ENCODE results near the gene ARX. TPM values are rescaled to one million over a fixed set of nuclear protein-coding genes. Genes with fewer than 3 reads are reported as not detected.

The ARX gene
- total RNA-seq, 4 donors from 2014 or later: 2.3 to 5.1 (median 3.5) TPM

DNA sequence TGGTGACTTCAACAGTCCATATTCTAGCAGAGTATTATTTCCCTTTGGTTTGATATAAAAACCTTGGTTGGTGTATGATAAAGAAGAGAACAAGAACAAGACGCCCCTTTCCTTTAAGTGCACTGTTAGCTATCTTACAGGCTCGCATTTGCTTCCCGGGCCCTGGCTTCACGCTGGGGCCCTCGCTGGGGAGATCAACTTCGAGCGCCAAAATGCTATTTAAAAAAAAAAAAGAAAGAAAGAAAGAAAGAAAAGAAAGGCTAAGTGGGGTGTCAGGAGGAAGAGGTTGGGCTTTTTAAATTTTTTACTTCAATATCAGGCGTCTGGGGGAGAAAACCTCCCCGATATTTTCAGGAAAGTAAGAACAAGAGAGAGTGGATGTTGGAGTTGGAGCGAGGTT is 11.7 kb downstream of the ARX start:
- in situ Hi-C loops (cut with MboI; ENCODE audit: low sequenced_read_pairs in 4 of 4): loop anchor here in 2 of 4 donors (25.0 kb wide), 1 partner anchor 167 kb away; no protein-coding TSS in a partner anchor
- TF ChIP-seq CTCF (IDR thresholded peaks at IDR 0.05 in 4 of 5, conservative IDR thresholded peaks at IDR 0.05 in 1 of 5) (no peak), POLR2A (IDR thresholded peaks at IDR 0.05) (no peak)
- Histone ChIP-seq H3K4me3 (no peak overlapping the region), H3K4me1 (no peaks in the 10 kb centered on the region), H3K27ac (peak overlapping the region in 3 of 4 donors; percentile 70 to 78 (median 76)), H3K9me3 (no peaks in the 10 kb centered on the region), H3K27me3 (peaks cover 0 to 19% (median 11%) of the 10 kb centered on the region in 3 donors), H3K36me3 (no peaks in the 10 kb centered on the region)
- intact Hi-C loops (cut with DNase I; ENCODE audit: low total_unique reads): no loop called here
- no peak for DNase-seq
- no peak for ATAC-seq

GRCh38 chrX:25003066-25003849 is 12.5 kb downstream of the ARX start:
- intact Hi-C loops (cut with DNase I; ENCODE audit: low total_unique reads): no loop called here
- in situ Hi-C loops (cut with MboI; ENCODE audit: low sequenced_read_pairs in 4 of 4): loop anchor here in 2 of 4 donors (25.0 kb wide), 1 partner anchor 166 kb away; no protein-coding TSS in a partner anchor
- H3K9me3 ChIP-seq: no peaks in the 10 kb centered on the region
- H3K4me1 ChIP-seq: no peaks in the 10 kb centered on the region
- peaks cover 0 to 19% (median 11%) of the 10 kb centered on the region in 3 donors for H3K27me3 ChIP-seq
- no peak for DNase-seq
- ATAC-seq: no peak
- H3K4me3 ChIP-seq: peak overlapping the region in 1 of 4 donors; percentile 27
- TF ChIP-seq POLR2A (IDR thresholded peaks at IDR 0.05) (no peak), CTCF (IDR thresholded peaks at IDR 0.05 in 4 of 5, conservative IDR thresholded peaks at IDR 0.05 in 1 of 5) (no peak)
- no peaks in the 10 kb centered on the region for H3K36me3 ChIP-seq
- H3K27ac ChIP-seq: peak overlapping the region in 2 of 4 donors; percentile 70 to 78

DNA sequence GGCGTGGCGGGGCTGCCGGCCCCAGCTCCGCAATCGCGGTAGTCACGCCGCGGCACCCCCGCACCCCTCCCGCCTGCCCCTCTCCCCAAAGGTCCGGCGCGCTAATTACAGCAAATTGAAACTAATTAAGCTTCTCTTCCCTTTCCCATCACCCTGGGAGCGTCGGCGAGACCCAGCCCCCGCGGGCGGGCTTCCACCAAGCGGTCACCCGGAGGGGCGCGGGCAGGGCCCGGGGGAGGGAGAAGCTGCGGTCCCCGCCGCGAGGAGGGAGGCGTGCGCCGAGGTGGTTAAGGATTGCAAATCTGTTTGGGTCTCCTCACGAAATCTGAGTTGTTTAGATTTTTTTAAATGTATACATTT is 13.1 kb downstream of the ARX start:
- H3K4me3 ChIP-seq: peak overlapping the region in 1 of 4 donors; percentile 27
- no peak overlapping the region for H3K27ac ChIP-seq
- no peak for DNase-seq
- peaks cover 0 to 19% (median 11%) of the 10 kb centered on the region in 3 donors for H3K27me3 ChIP-seq
- no peaks in the 10 kb centered on the region for H3K9me3 ChIP-seq
- TF ChIP-seq POLR2A (IDR thresholded peaks at IDR 0.05) (no peak), CTCF (IDR thresholded peaks at IDR 0.05 in 4 of 5, conservative IDR thresholded peaks at IDR 0.05 in 1 of 5) (no peak)
- intact Hi-C loops (cut with DNase I; ENCODE audit: low total_unique reads) (no loop called here), in situ Hi-C loops (cut with MboI; ENCODE audit: low sequenced_read_pairs in 4 of 4) (loop anchor here in 2 of 4 donors (25.0 kb wide), 1 partner anchor 165 kb away; no protein-coding TSS in a partner anchor)
- ATAC-seq: no peak
- no peaks in the 10 kb centered on the region for H3K4me1 ChIP-seq
- H3K36me3 ChIP-seq: no peaks in the 10 kb centered on the region

- ATAC-seq (no peak), DNase-seq (no peak)
- intact Hi-C loops (cut with DNase I; ENCODE audit: low total_unique reads): no loop called here
- no peaks in the 10 kb centered on the region for H3K9me3 ChIP-seq
- H3K36me3 ChIP-seq: no peaks in the 10 kb centered on the region
- no peaks in the 10 kb centered on the region for H3K4me1 ChIP-seq
- TF ChIP-seq CTCF (IDR thresholded peaks at IDR 0.05 in 4 of 5, conservative IDR thresholded peaks at IDR 0.05 in 1 of 5) (no peak), POLR2A (IDR thresholded peaks at IDR 0.05) (no peak)
- H3K27me3 ChIP-seq: peaks cover 0 to 19% (median 11%) of the 10 kb centered on the region in 3 donors
- in situ Hi-C loops (cut with MboI; ENCODE audit: low sequenced_read_pairs in 4 of 4): loop anchor here in 2 of 4 donors (25.0 kb wide), 1 partner anchor 165 kb away; no protein-coding TSS in a partner anchor
- peak overlapping the region in 1 of 4 donors; percentile 37 for H3K27ac ChIP-seq
- no peak overlapping the region for H3K4me3 ChIP-seq
Observed at GRCh38 chrX:25001808-25002660, 13.7 kb downstream of the ARX start.

All from gastrocnemius medialis (tissue), 4 donors.